NCI-H2196 (cell line): ENCODE results near the gene KIF21B.
"Not testable (repeated sequence)": the region's sequence is repeated elsewhere in the genome, so short reads cannot be mapped to it uniquely, and the experiment has no call there.

Experiments used
- DNase-seq: peaks from one replicate; lab custom pipeline; 2025; ENCODE audit not compliant: unreplicated experiment; lab: John Stamatoyannopoulos, UW

Gene KIF21B

GRCh38 chr1:200951016-200951415, 72.5 kb downstream of the KIF21B start:
- no peak for DNase-seq

- no peak for DNase-seq
These were observed 73.9 kb downstream of the KIF21B start for GRCh38 chr1:200949626-200950025.

GRCh38 chr1:200947059-200947566, 76.4 kb downstream of the KIF21B start:
- DNase-seq = no peak

GRCh38 chr1:200945111-200945510, 78.4 kb downstream of the KIF21B start:
- no peak for DNase-seq

GRCh38 chr1:200938955-200939354, 84.6 kb downstream of the KIF21B start:
- DNase-seq = no peak

- not testable (repeated sequence) for DNase-seq
These were observed 88.1 kb downstream of the KIF21B start for GRCh38 chr1:200935286-200935962.

- DNase-seq = no peak
These were observed 88.8 kb downstream of the KIF21B start for GRCh38 chr1:200934676-200935245.

- DNase-seq = no peak
These were observed 91.7 kb downstream of the KIF21B start for GRCh38 chr1:200931776-200932175.

- not testable (repeated sequence) for DNase-seq
These were observed 93.2 kb downstream of the KIF21B start for GRCh38 chr1:200930285-200930684.

- no peak for DNase-seq
These were observed 93.8 kb downstream of the KIF21B start for GRCh38 chr1:200929530-200930278.

GRCh38 chr1:200925831-200926230, 97.7 kb downstream of the KIF21B start:
- DNase-seq = no peak

- no peak for DNase-seq
These were observed 99.9 kb downstream of the KIF21B start for GRCh38 chr1:200923601-200924000.

GRCh38 chr1:200922406-200922805, 101.1 kb downstream of the KIF21B start:
- DNase-seq = no peak

GRCh38 chr1:200921571-200922110, 101.9 kb downstream of the KIF21B start:
- no peak for DNase-seq
